Kidney (tissue), 14 donors: Measurements from ENCODE around the gene CCDC195. TPM values are rescaled to one million over a fixed set of nuclear protein-coding genes. Genes with fewer than 3 reads are reported as not detected.

Experiments
- DNase-seq, 5 donors: peaks; one replicate each; pipeline ENCODE4 v3.0.0-alpha.2; 2013 to 2020
- FAIRE-seq: peaks from 2 replicates; lab custom pipeline; 2012; peaks lifted over from hg19 to GRCh38; lab: Jason Lieb, UNC
- H3K27ac ChIP-seq, 2 donors: one replicate each; pipeline ENCODE4 v1.7.0; 2013; ENCODE audit warnings: low read depth in 2 of 2, low read length in 2 of 2, inconsistent platforms in 1 of 2
- H3K27me3 ChIP-seq: one replicate; pipeline ENCODE4 v1.7.1; 2013; ENCODE audit warnings: low read length, inconsistent platforms; ENCODE audit not compliant: control insufficient read depth, insufficient read depth
- H3K36me3 ChIP-seq, 3 donors: one replicate each; pipeline versions ENCODE4 v1.7.0 to v1.7.1; 2013; ENCODE audit warnings: low read length in 3 of 3, control low read depth in 1 of 3, inconsistent platforms in 1 of 3; ENCODE audit not compliant: insufficient read depth in 3 of 3, control insufficient read depth in 2 of 3
- H3K4me1 ChIP-seq, 3 donors: one replicate each; pipeline versions ENCODE4 v1.7.0 to v1.7.1; 2013; ENCODE audit warnings: low read length in 3 of 3, inconsistent platforms in 1 of 3, low read depth in 1 of 3; ENCODE audit not compliant: control insufficient read depth in 2 of 3, insufficient read depth in 2 of 3
- H3K4me3 ChIP-seq, 3 donors: one replicate each; pipeline versions ENCODE4 v1.7.0 to v1.8.1; 2013; ENCODE audit warnings: low read length in 3 of 3, control low read depth in 1 of 3, inconsistent platforms in 1 of 3
- H3K9ac ChIP-seq, 3 donors: one replicate each; pipeline versions ENCODE4 v1.7.0 to v1.7.1; 2013; ENCODE audit warnings: low read length in 3 of 3, control low read depth in 1 of 3, inconsistent platforms in 1 of 3
- H3K9me3 ChIP-seq, 3 donors: one replicate each; pipeline versions ENCODE4 v1.7.0 to v1.7.1; 2013; ENCODE audit warnings: low read length in 3 of 3, control low read depth in 1 of 3, inconsistent platforms in 1 of 3; ENCODE audit not compliant: control insufficient read depth in 2 of 3, insufficient read depth in 1 of 3
- CTCF ChIP-seq: IDR thresholded peaks from 3 replicates; pipeline ENCODE4 v1.5.1; 2012; ENCODE audit warnings: mild to moderate bottlenecking, moderate library complexity, borderline replicate concordance; ENCODE audit not compliant: insufficient read depth; ENCODE audit errors: extremely low read depth
- intact Hi-C: fragments of 100-400 bp; cut with DNase I; formaldehyde crosslinking; loops from one replicate; pipeline ENCODE4 v1.11.1; 2022
- polyA plus RNA-seq: library from polyadenylated mRNA; stranded (reverse); fragments of 350-450 nt; fragmentation: Illumina TruSeq; extraction: RNeasy Lipid Tissue Mini Kit (QIAGEN cat#74804); gene quantifications from one replicate; pipeline ENCODE4 v1.2.3, GENCODE V29; 2014; ENCODE audit warnings: low read depth, low replicate concordance; ENCODE audit not compliant: insufficient read depth
- total RNA-seq: library from RNA; stranded (reverse); fragmentation: NEBNext Ultra II Directional; extraction: Animal tissue kit (Norgen Biotek cat#: 25700); gene quantifications from one replicate; pipeline ENCODE4 v1.2.1, GENCODE V29; 2021
- donor health status: control.
- donor health status: control.
- donor health status: control.
- donor health status: control.
- donor health status: control.
- donor health status: DM: yes; HTN: yes; CAD: no.
- donor health status: Normal renal cell carcinoma (clear cell type).

CCDC195 gene
- total and polyA plus RNA-seq, 2 donors from 2014 or later = not detected

GRCh38 chr2:224688997-224689396, 27.2 kb downstream of the CCDC195 start:
- intact Hi-C loops = no loop called here
- H3K9ac ChIP-seq = no peak overlapping the region
- H3K27ac ChIP-seq = no peak overlapping the region
- H3K9me3 ChIP-seq = peaks cover 0 to under 1% (median 0%) of the 10 kb centered on the region in 3 donors
- FAIRE-seq (no peak), DNase-seq (no peak)
- H3K4me1 ChIP-seq = peaks cover 0 to 3% (median 0%) of the 10 kb centered on the region in 3 donors
- no peaks in the 10 kb centered on the region for H3K36me3 ChIP-seq
- no peaks in the 10 kb centered on the region for H3K27me3 ChIP-seq
- TF ChIP-seq CTCF = no peak
- H3K4me3 ChIP-seq = no peak overlapping the region

GRCh38 chr2:224687156-224687555, 29.0 kb downstream of the CCDC195 start:
- no peaks in the 10 kb centered on the region for H3K36me3 ChIP-seq
- no peaks in the 10 kb centered on the region for H3K9me3 ChIP-seq
- FAIRE-seq (no peak), DNase-seq (no peak)
- H3K4me3 ChIP-seq = no peak overlapping the region
- H3K27ac ChIP-seq = no peak overlapping the region
- no peaks in the 10 kb centered on the region for H3K27me3 ChIP-seq
- intact Hi-C loops = no loop called here
- H3K9ac ChIP-seq = no peak overlapping the region
- no peak for TF ChIP-seq CTCF
- H3K4me1 ChIP-seq = peaks cover 0 to 3% (median 0%) of the 10 kb centered on the region in 3 donors

- FAIRE-seq = no peak
- TF ChIP-seq CTCF = no peak
Observed at GRCh38 chr2:224685121-224685520, 31.0 kb downstream of the CCDC195 start.

GRCh38 chr2:224682134-224682533, 34.0 kb downstream of the CCDC195 start:
- no peaks in the 10 kb centered on the region for H3K9me3 ChIP-seq
- intact Hi-C loops = no loop called here
- H3K4me3 ChIP-seq = no peak overlapping the region
- no peaks in the 10 kb centered on the region for H3K27me3 ChIP-seq
- no peaks in the 10 kb centered on the region for H3K4me1 ChIP-seq
- FAIRE-seq (no peak), DNase-seq (no peak)
- no peak overlapping the region for H3K9ac ChIP-seq
- no peak overlapping the region for H3K27ac ChIP-seq
- no peak for TF ChIP-seq CTCF
- H3K36me3 ChIP-seq = no peaks in the 10 kb centered on the region

More at GRCh38 chr2:224685121-224685520, 31.0 kb downstream of the CCDC195 start:
- Histone ChIP-seq H3K27me3 (no peaks in the 10 kb centered on the region), H3K27ac (no peak overlapping the region), H3K4me1 (peaks cover 0 to 3% (median 0%) of the 10 kb centered on the region in 3 donors), H3K9me3 (no peaks in the 10 kb centered on the region), H3K36me3 (no peaks in the 10 kb centered on the region), H3K9ac (no peak overlapping the region), H3K4me3 (no peak overlapping the region)
- DNase-seq = no peak
- intact Hi-C loops = no loop called here
